ENCODE measurements around the gene CIT.
"Not testable (repeated sequence)": the region's sequence is repeated elsewhere in the genome, so short reads cannot be mapped to it uniquely, and the experiment has no call there.

Gene CIT, protein sequence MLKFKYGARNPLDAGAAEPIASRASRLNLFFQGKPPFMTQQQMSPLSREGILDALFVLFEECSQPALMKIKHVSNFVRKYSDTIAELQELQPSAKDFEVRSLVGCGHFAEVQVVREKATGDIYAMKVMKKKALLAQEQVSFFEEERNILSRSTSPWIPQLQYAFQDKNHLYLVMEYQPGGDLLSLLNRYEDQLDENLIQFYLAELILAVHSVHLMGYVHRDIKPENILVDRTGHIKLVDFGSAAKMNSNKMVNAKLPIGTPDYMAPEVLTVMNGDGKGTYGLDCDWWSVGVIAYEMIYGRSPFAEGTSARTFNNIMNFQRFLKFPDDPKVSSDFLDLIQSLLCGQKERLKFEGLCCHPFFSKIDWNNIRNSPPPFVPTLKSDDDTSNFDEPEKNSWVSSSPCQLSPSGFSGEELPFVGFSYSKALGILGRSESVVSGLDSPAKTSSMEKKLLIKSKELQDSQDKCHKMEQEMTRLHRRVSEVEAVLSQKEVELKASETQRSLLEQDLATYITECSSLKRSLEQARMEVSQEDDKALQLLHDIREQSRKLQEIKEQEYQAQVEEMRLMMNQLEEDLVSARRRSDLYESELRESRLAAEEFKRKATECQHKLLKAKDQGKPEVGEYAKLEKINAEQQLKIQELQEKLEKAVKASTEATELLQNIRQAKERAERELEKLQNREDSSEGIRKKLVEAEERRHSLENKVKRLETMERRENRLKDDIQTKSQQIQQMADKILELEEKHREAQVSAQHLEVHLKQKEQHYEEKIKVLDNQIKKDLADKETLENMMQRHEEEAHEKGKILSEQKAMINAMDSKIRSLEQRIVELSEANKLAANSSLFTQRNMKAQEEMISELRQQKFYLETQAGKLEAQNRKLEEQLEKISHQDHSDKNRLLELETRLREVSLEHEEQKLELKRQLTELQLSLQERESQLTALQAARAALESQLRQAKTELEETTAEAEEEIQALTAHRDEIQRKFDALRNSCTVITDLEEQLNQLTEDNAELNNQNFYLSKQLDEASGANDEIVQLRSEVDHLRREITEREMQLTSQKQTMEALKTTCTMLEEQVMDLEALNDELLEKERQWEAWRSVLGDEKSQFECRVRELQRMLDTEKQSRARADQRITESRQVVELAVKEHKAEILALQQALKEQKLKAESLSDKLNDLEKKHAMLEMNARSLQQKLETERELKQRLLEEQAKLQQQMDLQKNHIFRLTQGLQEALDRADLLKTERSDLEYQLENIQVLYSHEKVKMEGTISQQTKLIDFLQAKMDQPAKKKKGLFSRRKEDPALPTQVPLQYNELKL (N-terminal part only)

GRCh38 chr12:119876761-119877638 is at the start of gene CIT:
Gene CIT, minus strand, starts transcription at chr12:119877320. Its CDS starts 1,152 bp downstream, at chr12:119876168.
- peak; percentile 90 for DNase-seq

GRCh38 chr12:119925269-119925668 is 48.1 kb upstream of the CIT start:
- no peak for DNase-seq

DNA sequence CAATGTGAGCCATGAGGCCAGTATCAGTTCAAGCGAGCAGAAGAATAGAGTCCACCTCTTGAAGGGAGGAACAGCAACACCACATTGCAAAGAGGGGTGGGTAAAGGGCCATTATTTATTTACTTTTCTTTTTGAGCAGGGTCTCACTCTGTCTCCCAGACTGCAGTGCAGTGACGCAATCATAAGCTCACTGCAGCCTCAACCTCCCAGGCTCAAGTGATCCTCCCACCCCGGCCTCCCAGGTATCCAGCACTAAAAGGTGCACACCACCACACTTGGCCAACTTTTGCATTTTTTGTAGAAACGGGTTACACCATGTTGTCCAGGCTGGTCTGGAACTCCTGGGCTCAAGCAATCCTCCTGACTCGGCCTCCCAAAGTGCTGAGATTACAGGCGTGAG is 42.9 kb upstream of the CIT start:
- no peak for DNase-seq

DNA sequence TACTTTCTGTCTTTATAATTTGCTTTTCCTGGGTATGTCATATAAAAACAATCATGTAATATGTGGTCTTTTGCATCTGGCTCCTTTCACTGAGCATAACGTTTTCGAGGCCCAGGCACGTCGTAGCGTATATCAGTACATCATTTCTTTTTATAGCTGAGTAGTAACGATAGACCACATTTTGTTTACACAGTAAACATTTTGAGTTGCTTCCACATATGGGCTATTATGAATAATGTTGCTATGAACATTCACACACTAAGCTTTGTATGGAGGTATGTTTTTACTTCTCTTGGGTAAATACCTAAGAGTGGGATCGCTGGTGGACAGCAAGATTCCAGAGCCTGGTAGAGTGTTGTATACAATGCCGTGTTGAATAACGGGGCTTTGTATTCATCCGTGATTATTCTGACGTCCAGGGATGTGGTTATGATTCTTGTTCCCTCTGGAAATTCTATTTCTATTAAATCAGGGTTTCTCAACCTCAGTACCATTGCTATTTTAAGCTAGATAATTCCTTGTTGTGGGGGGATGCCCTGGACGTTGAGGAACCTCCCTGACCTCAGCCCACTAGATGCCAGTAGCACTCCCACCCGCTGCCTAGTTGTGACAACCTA is 38.9 kb upstream of the CIT start:
- DNase-seq: no peak

DNA sequence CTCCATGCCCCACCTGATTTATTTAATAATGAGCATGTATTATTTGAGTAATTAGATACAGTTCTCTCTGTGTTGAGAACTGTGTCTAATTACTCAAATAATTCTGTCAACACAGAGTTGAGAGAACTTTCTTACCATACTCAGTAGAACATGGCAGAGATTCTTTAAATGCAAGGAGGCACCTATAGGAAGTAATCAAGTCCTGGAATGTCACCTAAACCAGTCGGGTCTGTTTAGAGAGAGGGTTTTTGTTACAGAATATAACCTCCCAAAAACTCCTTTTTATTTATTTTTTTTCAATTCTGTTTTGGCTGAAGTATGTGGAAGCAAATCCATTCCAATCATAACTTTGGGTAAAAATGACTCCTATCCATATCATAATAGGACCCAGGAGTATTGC is 37.5 kb upstream of the CIT start:
- no peak for DNase-seq

GRCh38 chr12:119913536-119914330 is 36.6 kb upstream of the CIT start:
- DNase-seq: no peak

- no peak for DNase-seq
These were observed 34.1 kb upstream of the CIT start for GRCh38 chr12:119911182-119911581.

GRCh38 chr12:119910586-119910985 is 33.5 kb upstream of the CIT start:
- no peak for DNase-seq

DNA sequence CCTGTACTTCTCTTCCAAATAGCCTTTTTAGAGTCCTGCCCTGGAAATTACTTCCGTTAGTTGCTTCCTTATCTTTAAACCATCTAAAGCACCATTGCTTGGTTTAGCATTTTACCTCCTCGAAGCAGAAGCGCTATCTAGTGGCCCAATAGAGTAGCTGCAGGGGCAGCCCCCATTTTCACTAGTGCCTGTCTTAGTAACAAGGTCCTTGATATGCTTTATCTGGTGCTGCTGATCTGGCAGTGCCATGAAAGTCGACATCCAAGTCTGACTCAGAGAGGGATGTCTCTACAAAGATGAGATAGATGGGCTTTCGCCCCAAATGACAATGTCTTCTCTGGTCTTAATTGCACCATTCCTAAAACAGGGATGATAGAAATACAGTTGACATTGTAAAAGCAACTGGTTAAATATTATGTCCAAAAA is 25.0 kb upstream of the CIT start:
- DNase-seq: peak; percentile 68

- DNase-seq: no peak
These were observed 24.6 kb upstream of the CIT start for GRCh38 chr12:119901670-119902069.

DNA sequence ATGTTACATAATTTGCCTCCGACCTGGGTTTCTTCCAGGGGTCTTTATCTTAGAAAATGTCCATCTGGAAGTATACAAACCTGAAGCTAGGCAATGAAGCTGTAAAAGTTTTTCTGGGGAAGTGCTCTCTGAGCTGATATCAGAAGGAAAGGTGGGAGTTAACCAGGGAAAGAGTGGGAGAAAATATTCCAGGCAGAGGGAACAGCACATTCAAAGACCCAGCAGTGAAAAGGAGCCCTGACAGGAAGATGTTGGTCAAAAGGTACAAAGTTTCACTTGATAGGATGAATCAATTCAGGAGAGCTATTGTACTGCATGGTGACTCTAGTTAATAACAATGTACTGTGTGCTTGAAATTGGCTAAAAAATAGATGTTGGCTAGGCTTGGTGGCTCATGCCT is 17.8 kb upstream of the CIT start:
- no peak for DNase-seq

GRCh38 chr12:119892611-119893010 is 15.5 kb upstream of the CIT start:
- DNase-seq: not testable (repeated sequence)

- DNase-seq: no peak
These were observed 8.4 kb upstream of the CIT start for GRCh38 chr12:119885549-119885948.

DNA sequence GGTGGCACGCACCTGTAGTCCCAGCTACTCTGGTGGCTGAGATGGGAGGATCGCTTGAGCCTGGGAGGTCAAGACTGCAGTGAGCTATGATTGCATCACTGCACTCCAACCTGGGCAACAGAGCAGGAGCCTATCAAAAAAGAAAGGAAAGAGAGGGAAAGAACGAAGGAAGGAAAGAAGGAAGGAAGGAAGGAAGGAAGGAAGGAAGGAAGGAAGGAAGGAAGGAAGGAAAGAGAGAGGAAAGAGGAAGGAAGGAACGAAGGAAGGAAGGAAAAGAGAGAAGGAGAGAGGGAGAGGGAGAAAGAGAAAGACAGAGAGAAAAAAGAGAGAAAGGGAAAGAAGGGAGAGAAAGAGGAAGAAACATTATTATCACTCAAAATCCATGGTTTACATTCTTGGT is 6.7 kb upstream of the CIT start:
- not testable (repeated sequence) for DNase-seq

GRCh38 chr12:119883237-119883636 is 6.1 kb upstream of the CIT start:
- no peak for DNase-seq

GRCh38 chr12:119877639-119877948 is 474 bp upstream of the CIT start:
- DNase-seq: no peak

DNA sequence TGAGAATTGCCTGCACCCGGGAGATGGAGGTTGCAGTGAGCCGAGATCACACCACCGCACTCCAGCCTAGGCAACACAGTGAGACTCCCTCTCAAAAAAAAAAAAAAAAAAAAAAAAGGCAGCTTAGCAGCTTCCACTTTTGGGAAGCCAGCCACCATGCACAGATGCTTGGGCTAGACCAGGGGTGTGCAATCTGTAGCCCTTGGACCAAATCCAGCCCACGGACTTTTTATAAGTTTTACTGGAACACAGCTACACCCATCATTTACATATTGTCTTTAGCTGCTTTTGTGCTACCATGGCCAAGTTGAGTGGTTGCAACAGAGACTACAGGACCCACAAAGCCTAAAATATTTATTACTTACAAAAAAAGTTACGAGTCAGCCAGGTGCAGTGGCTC is 6.7 kb downstream of the CIT start:
- DNase-seq: no peak

DNA sequence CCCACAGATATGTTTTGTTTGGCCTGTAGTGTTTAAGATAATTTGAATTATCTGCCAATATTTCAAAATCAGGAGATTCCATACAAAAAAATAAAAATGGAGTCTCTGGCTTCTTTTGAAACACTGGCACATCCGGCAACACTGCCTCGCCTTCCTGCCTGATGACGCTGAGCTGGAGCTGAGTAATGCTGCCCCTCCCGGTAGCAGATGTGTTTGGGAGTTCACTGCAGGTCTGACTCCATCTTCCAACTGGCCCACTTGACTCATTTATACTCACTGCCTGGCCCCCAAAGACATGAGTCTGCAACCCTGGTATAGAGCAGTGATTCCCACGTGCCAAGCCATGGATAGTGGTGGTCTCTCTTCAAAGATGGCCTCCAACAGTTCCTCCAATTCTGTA is 7.4 kb downstream of the CIT start:
- DNase-seq: no peak

DNA sequence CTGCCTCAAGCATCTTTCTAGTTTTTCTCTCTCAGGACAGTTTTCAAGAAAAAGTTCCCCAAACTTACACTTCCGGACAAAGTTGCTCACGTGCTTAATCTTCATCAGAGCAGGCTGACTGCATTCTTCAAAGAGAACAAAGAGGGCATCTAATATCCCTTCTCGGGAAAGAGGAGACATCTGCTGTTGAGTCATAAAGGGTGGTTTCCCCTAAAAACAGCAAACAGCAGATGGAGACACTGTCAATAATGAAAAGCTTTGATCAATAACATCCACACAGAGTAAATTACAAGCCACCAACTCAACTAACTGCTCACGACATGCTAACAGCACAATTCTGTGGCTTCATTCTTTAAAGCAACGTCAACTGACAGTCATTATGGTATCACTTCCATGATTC is 8.1 kb downstream of the CIT start:
- DNase-seq: no peak

- no peak for DNase-seq
These were observed 12.5 kb downstream of the CIT start for GRCh38 chr12:119864591-119864990.

- no peak for DNase-seq
These were observed 17.9 kb downstream of the CIT start for GRCh38 chr12:119859241-119859640.

Data from CD4-positive, alpha-beta T cell treated with Interleukin-6 for 4 hours (primary cell).